WTC11 (cell line): Measurements from ENCODE around the gene ZC3HAV1L. TPM values are rescaled to one million over a fixed set of nuclear protein-coding genes. Genes with fewer than 3 reads are reported as not detected.

Experiments
- ATAC-seq: fragments of 200-7000 bp; cut with Tn5 transposase; 2 replicates; pipeline ENCODE4 v1.10.0; 2021; ENCODE audit warnings: mild to moderate bottlenecking, moderate library complexity
- CTCF ChIA-PET: fragments of 300-600 bp; sonication (Branson Sonifier 250); formaldehyde crosslinking; loops from one replicate; lab custom pipeline; 2021; ENCODE audit warnings: antibody characterized with exemption; lab: Charles Lee
- POLR2A ChIA-PET: fragments of 350-600 bp; sonication (Branson Sonifier 250); formaldehyde crosslinking; loops from one replicate; lab custom pipeline; 2021; ENCODE audit warnings: antibody characterized with exemption; lab: Charles Lee
- DNase-seq: peaks from one replicate; pipeline ENCODE4 v3.0.0; 2021; ENCODE audit warnings: low spot score
- H3K27ac Mint-ChIP-seq: 2 replicates; pipeline ENCODE4 v1.8.0; 2021; ENCODE audit warnings: mixed read lengths
- H3K27me3 Mint-ChIP-seq: 2 replicates; pipeline ENCODE4 v1.8.0; 2021; ENCODE audit warnings: low read depth, mild to moderate bottlenecking, moderate library complexity, mixed read lengths
- H3K36me3 Mint-ChIP-seq: 2 replicates; pipeline ENCODE4 v1.8.0; 2021; ENCODE audit warnings: mixed read lengths
- H3K4me1 Mint-ChIP-seq: 2 replicates; pipeline ENCODE4 v1.8.0; 2022; ENCODE audit warnings: mixed read lengths
- H3K4me3 Mint-ChIP-seq: 2 replicates; pipeline ENCODE4 v1.8.0; 2021; ENCODE audit warnings: mild to moderate bottlenecking, moderate library complexity, mixed read lengths
- H3K9me3 Mint-ChIP-seq: 2 replicates; pipeline ENCODE4 v1.8.0; 2021; ENCODE audit warnings: mixed read lengths
- ATF1 ChIP-seq: sonication (generic); formaldehyde crosslinking; IDR thresholded peaks from 2 replicates; pipeline ENCODE4 v1.8.1; 2023; ENCODE audit warnings: mild to moderate bottlenecking, moderate library complexity, missing genetic modification reagents
- ELF4 ChIP-seq: sonication (generic); formaldehyde crosslinking; IDR thresholded peaks from 2 replicates; pipeline ENCODE4 v1.8.1; 2022; ENCODE audit warnings: low read depth, mild to moderate bottlenecking, moderate library complexity, missing genetic modification reagents
- FOXK1 ChIP-seq: sonication (generic); formaldehyde crosslinking; IDR thresholded peaks from 2 replicates; pipeline ENCODE4 v1.8.0; 2022; ENCODE audit warnings: mild to moderate bottlenecking, moderate library complexity, missing genetic modification reagents
- HMGA2 ChIP-seq: fragments of 250-450 bp; sonication (Bioruptor Pico); IDR thresholded peaks from 2 replicates; pipeline ENCODE4 v1.4.0; 2021; ENCODE audit warnings: mild to moderate bottlenecking, moderate library complexity
- JAZF1 ChIP-seq: fragments of 250-450 bp; sonication (Bioruptor Pico); IDR thresholded peaks from 2 replicates; pipeline ENCODE4 v1.9.0; 2021; ENCODE audit warnings: moderate library complexity, mild to moderate bottlenecking, inconsistent platforms
- MXD4 ChIP-seq: fragments of 250-450 bp; sonication (Bioruptor Pico); IDR thresholded peaks from 2 replicates; pipeline ENCODE4 v1.8.0; 2021; ENCODE audit warnings: mild to moderate bottlenecking, moderate library complexity, borderline replicate concordance
- NFE2L1 ChIP-seq: sonication (generic); formaldehyde crosslinking; IDR thresholded peaks from 2 replicates; pipeline ENCODE4 v1.8.1; 2023; ENCODE audit warnings: missing genetic modification reagents
- NR3C1 ChIP-seq: sonication (generic); formaldehyde crosslinking; conservative IDR thresholded peaks from 2 replicates; pipeline ENCODE4 v1.8.1; 2023; ENCODE audit warnings: low read depth, mild to moderate bottlenecking, missing genetic modification reagents
- SMAD3 ChIP-seq: sonication (generic); formaldehyde crosslinking; IDR thresholded peaks from 2 replicates; pipeline ENCODE4 v1.8.0; 2022; ENCODE audit warnings: missing genetic modification reagents, mild to moderate bottlenecking, borderline replicate concordance
- SP1 ChIP-seq: sonication (generic); formaldehyde crosslinking; conservative IDR thresholded peaks from 2 replicates; pipeline ENCODE4 v1.8.1; 2022; ENCODE audit warnings: missing genetic modification reagents
- TEAD1 ChIP-seq: sonication (generic); formaldehyde crosslinking; IDR thresholded peaks from 2 replicates; pipeline ENCODE4 v1.8.0; 2022; ENCODE audit warnings: mild to moderate bottlenecking, missing genetic modification reagents
- TP53 ChIP-seq: sonication (generic); formaldehyde crosslinking; IDR thresholded peaks from 2 replicates; pipeline ENCODE4 v1.8.1; 2023; ENCODE audit warnings: mild to moderate bottlenecking, missing genetic modification reagents
- ZNF232 ChIP-seq: sonication (generic); formaldehyde crosslinking; IDR thresholded peaks from 2 replicates; pipeline ENCODE4 v1.8.0; 2022; ENCODE audit warnings: mild to moderate bottlenecking, missing genetic modification reagents
- ZNF263 ChIP-seq: sonication (generic); formaldehyde crosslinking; IDR thresholded peaks from 2 replicates; pipeline ENCODE4 v1.8.1; 2022; ENCODE audit warnings: low read depth, mild to moderate bottlenecking, moderate library complexity, missing genetic modification reagents
- ZNF671 ChIP-seq: fragments of 250-450 bp; sonication (Bioruptor Pico); IDR thresholded peaks from 2 replicates; pipeline ENCODE4 v1.8.0; 2021; ENCODE audit warnings: mild to moderate bottlenecking
- total RNA-seq: library from RNA; stranded (reverse); gene quantifications from 3 replicates; pipeline ENCODE4 v1.2.3, GENCODE V29; 2021
- TF ChIP-seq, protein P1 (sequence below): sonication (generic); formaldehyde crosslinking; IDR thresholded peaks from 2 replicates; pipeline ENCODE4 v1.8.0; 2022; ENCODE audit warnings: mild to moderate bottlenecking, missing genetic modification reagents
- TF ChIP-seq, protein P2 (sequence below): fragments of 250-450 bp; sonication (Bioruptor Pico); IDR thresholded peaks from 2 replicates; pipeline ENCODE4 v1.9.0; 2021; ENCODE audit warnings: mild to moderate bottlenecking, borderline replicate concordance
- TF ChIP-seq, protein P3 (sequence below): sonication (generic); formaldehyde crosslinking; IDR thresholded peaks from 2 replicates; pipeline ENCODE4 v1.8.1; 2023; ENCODE audit warnings: mild to moderate bottlenecking, missing genetic modification reagents
- TF ChIP-seq, protein P4 (sequence below): sonication (generic); formaldehyde crosslinking; IDR thresholded peaks from 2 replicates; pipeline ENCODE4 v1.8.1; 2023; ENCODE audit warnings: mild to moderate bottlenecking, moderate library complexity, missing genetic modification reagents
- TF ChIP-seq, protein P5 (sequence below): fragments of 250-450 bp; sonication (Bioruptor Pico); conservative IDR thresholded peaks from 2 replicates; pipeline ENCODE4 v1.9.0; 2021; ENCODE audit warnings: mild to moderate bottlenecking

Gene ZC3HAV1L
- total RNA-seq, 1 experiment from 2014 or later: 5.8 TPM

DNA sequence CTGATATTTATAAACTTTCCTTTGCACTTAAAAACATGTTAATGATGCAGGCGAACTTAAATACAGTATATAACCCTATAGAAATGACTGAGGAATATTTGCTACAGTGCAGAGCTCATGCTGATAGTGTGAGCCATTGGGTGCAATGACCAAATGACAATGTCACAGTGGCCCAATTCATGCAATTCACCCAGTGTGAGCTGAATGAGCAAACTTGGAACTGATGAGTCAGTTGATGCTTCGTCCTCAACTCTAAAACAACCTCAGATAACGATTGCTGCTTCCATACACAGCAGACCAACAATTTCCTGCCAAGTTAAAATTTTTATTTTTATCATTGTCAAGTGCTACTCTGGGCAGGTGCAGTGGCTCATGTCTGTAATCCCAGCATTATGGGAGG lies 12.1 kb upstream of the ZC3HAV1L start (continued):
- TF ChIP-seq, protein P1, sequence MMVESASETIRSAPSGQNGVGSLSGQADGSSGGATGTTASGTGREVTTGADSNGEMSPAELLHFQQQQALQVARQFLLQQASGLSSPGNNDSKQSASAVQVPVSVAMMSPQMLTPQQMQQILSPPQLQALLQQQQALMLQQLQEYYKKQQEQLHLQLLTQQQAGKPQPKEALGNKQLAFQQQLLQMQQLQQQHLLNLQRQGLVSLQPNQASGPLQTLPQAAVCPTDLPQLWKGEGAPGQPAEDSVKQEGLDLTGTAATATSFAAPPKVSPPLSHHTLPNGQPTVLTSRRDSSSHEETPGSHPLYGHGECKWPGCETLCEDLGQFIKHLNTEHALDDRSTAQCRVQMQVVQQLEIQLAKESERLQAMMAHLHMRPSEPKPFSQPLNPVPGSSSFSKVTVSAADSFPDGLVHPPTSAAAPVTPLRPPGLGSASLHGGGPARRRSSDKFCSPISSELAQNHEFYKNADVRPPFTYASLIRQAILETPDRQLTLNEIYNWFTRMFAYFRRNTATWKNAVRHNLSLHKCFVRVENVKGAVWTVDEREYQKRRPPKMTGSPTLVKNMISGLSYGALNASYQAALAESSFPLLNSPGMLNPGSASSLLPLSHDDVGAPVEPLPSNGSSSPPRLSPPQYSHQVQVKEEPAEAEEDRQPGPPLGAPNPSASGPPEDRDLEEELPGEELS: no peak
- no peak for TF ChIP-seq ZNF263 (CRISPR knock-in tag)
- no peak for TF ChIP-seq SMAD3 (CRISPR knock-in tag)
- TF ChIP-seq, protein P2, sequence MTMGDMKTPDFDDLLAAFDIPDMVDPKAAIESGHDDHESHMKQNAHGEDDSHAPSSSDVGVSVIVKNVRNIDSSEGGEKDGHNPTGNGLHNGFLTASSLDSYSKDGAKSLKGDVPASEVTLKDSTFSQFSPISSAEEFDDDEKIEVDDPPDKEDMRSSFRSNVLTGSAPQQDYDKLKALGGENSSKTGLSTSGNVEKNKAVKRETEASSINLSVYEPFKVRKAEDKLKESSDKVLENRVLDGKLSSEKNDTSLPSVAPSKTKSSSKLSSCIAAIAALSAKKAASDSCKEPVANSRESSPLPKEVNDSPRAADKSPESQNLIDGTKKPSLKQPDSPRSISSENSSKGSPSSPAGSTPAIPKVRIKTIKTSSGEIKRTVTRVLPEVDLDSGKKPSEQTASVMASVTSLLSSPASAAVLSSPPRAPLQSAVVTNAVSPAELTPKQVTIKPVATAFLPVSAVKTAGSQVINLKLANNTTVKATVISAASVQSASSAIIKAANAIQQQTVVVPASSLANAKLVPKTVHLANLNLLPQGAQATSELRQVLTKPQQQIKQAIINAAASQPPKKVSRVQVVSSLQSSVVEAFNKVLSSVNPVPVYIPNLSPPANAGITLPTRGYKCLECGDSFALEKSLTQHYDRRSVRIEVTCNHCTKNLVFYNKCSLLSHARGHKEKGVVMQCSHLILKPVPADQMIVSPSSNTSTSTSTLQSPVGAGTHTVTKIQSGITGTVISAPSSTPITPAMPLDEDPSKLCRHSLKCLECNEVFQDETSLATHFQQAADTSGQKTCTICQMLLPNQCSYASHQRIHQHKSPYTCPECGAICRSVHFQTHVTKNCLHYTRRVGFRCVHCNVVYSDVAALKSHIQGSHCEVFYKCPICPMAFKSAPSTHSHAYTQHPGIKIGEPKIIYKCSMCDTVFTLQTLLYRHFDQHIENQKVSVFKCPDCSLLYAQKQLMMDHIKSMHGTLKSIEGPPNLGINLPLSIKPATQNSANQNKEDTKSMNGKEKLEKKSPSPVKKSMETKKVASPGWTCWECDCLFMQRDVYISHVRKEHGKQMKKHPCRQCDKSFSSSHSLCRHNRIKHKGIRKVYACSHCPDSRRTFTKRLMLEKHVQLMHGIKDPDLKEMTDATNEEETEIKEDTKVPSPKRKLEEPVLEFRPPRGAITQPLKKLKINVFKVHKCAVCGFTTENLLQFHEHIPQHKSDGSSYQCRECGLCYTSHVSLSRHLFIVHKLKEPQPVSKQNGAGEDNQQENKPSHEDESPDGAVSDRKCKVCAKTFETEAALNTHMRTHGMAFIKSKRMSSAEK: no peak
- no peak for TF ChIP-seq ZNF671 (CRISPR knock-in tag)
- TF ChIP-seq NFE2L1 (CRISPR knock-in tag): no peak

DNA sequence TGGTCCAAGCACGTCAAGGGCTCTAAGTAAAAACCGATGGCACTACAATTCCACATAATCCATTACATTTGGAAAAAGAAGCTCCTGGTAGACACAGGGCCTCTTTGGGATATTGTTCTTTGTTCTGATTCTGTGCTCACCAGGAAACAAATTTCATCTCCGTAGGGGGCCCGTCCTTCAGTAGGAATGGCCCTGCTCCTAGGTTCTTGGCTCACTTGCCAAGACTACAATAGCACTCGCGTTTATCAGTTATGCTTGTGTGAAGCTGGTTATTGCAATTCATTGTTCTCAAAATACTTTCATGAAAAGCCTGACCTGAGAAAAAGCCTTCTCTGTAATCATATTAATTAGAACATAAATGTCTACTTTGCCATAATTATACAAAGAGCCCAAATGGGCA lies 10.3 kb upstream of the ZC3HAV1L start:
- H3K36me3 Mint-ChIP-seq: peaks cover 33% of the 10 kb centered on the region
- no peaks in the 10 kb centered on the region for H3K9me3 Mint-ChIP-seq
- ATAC-seq (no peak), DNase-seq (no peak)
- peaks cover 3% of the 10 kb centered on the region; the same call in 1 of the 2 replicates for H3K4me1 Mint-ChIP-seq
- H3K27ac Mint-ChIP-seq: 0 out of 2 replicates have a peak overlapping the region, but pooled peaks have one; percentile 28
- no peaks in the 10 kb centered on the region for H3K27me3 Mint-ChIP-seq
- ChIA-PET CTCF (interaction anchor here (0.6 kb wide), 2 partner anchors 17 to 158 kb away, joined by 3 to 4 read pairs; no protein-coding TSS in a partner anchor), POLR2A (interaction anchor here (0.6 kb wide), 1 partner anchor 23 kb away, joined by 3 read pairs; no protein-coding TSS in a partner anchor)
- H3K4me3 Mint-ChIP-seq: no peak overlapping the region
- TF ChIP-seq MXD4 (CRISPR knock-in tag) (no peak), FOXK1 (CRISPR knock-in tag) (no peak), ELF4 (CRISPR knock-in tag) (no peak), HMGA2 (CRISPR knock-in tag) (no peak), TEAD1 (CRISPR knock-in tag) (no peak)
- TF ChIP-seq, protein P3, sequence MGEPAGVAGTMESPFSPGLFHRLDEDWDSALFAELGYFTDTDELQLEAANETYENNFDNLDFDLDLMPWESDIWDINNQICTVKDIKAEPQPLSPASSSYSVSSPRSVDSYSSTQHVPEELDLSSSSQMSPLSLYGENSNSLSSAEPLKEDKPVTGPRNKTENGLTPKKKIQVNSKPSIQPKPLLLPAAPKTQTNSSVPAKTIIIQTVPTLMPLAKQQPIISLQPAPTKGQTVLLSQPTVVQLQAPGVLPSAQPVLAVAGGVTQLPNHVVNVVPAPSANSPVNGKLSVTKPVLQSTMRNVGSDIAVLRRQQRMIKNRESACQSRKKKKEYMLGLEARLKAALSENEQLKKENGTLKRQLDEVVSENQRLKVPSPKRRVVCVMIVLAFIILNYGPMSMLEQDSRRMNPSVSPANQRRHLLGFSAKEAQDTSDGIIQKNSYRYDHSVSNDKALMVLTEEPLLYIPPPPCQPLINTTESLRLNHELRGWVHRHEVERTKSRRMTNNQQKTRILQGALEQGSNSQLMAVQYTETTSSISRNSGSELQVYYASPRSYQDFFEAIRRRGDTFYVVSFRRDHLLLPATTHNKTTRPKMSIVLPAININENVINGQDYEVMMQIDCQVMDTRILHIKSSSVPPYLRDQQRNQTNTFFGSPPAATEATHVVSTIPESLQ (CRISPR knock-in tag): no peak

DNA sequence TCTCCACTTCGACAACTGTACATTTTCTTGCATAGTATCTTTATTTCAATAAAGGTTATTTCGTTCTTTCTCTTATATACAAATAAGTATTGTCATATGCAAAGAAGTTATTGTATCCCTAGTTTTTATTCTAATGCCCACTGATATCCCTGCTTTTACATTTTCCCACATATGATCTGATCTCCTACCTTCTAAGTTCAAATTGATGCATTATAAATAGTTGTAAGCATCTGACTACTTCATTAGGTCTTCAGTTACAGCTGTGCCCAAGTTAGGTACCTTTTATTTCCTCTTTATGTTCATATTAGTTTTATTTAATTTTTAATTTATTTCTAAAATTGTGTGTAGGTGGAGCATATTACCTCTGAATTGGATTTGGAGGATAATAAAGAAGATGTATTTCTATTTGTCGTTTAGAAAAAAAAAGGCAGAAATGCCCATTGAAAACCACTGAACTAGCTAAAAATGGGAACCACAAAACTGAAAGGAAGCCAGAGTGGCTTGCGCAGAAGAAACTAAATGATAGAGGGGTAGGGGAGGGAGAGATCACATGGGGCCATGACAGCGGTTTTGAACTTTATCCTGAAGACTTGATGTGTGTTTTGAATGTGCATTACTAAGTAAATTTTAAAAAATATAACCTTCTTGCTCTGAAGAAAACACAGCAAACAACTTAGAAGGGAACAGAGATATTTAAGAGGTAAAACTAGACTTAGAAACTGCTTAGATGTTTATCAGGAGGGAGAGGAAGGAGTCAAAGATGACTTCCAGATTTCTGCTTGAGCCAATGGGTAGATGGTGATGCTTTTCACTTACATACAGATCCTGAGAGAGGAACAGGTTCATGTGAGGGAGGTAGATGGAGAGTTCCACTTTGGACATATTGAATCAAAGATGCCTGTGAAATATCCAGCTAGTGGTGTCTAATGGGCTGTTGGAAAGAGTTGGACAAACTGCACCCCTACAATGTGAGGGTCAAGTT lies 9.3 kb upstream of the ZC3HAV1L start:
- no peak for ATAC-seq
- no peak for DNase-seq
- Mint-ChIP-seq H3K4me3 (no peak overlapping the region), H3K36me3 (peaks cover 33% of the 10 kb centered on the region), H3K9me3 (no peaks in the 10 kb centered on the region), H3K4me1 (peaks cover 3% of the 10 kb centered on the region; the same call in 1 of the 2 replicates), H3K27me3 (peaks cover 3% of the 10 kb centered on the region; the same call in 1 of the 2 replicates), H3K27ac (peak overlapping the region; percentile 2; the same call in 1 of the 2 replicates)
- CTCF ChIA-PET: no interaction called here
- POLR2A ChIA-PET: no interaction called here
- TF ChIP-seq ZNF232: no peak
- no peak for TF ChIP-seq ATF1 (CRISPR knock-in tag)
- TF ChIP-seq NR3C1 (CRISPR knock-in tag): no peak
- TF ChIP-seq TP53 (CRISPR knock-in tag): no peak
- TF ChIP-seq SP1 (CRISPR knock-in tag): no peak
- TF ChIP-seq JAZF1 (CRISPR knock-in tag): no peak
- TF ChIP-seq, protein P4, sequence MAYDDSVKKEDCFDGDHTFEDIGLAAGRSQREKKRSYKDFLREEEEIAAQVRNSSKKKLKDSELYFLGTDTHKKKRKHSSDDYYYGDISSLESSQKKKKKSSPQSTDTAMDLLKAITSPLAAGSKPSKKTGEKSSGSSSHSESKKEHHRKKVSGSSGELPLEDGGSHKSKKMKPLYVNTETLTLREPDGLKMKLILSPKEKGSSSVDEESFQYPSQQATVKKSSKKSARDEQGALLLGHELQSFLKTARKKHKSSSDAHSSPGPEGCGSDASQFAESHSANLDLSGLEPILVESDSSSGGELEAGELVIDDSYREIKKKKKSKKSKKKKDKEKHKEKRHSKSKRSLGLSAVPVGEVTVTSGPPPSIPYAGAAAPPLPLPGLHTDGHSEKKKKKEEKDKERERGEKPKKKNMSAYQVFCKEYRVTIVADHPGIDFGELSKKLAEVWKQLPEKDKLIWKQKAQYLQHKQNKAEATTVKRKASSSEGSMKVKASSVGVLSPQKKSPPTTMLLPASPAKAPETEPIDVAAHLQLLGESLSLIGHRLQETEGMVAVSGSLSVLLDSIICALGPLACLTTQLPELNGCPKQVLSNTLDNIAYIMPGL (CRISPR knock-in tag): no peak
- TF ChIP-seq, protein P5, sequence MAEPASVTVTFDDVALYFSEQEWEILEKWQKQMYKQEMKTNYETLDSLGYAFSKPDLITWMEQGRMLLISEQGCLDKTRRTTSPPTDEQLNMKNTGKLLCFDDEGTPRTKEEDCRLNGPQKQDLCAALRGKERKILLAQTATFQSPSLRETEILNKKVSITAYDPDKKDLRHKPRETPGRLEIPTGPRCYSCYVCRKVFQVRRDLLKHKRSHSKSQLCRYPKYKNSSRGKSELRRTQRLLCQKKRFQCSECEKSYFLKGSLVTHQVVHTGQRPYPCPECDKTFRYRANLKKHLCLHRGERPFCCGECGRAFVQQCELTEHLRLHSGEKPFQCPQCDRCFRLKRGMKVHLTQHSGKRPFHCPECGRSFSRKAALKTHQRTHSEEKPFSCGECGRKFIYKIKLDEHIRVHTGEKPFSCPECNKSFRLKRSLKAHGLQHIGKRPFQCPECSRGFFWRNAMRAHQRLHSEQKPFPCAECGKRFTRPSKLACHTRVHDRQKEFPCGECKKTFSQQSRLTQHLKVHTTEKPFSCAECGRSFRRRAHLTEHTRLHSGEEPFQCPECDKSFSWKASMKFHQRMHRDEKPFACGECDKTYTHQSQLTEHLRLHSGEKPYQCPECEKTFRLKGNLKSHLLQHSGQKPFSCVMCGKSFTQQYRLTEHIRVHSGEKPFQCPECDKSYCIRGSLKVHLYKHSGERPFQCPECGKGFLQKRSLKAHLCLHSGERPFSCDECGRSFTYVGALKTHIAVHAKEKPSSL (CRISPR knock-in tag): no peak
- no peak for TF ChIP-seq ELF4 (CRISPR knock-in tag)
